ENCODE measurements around the gene TINAGL1.

The TINAGL1 gene, protein sequence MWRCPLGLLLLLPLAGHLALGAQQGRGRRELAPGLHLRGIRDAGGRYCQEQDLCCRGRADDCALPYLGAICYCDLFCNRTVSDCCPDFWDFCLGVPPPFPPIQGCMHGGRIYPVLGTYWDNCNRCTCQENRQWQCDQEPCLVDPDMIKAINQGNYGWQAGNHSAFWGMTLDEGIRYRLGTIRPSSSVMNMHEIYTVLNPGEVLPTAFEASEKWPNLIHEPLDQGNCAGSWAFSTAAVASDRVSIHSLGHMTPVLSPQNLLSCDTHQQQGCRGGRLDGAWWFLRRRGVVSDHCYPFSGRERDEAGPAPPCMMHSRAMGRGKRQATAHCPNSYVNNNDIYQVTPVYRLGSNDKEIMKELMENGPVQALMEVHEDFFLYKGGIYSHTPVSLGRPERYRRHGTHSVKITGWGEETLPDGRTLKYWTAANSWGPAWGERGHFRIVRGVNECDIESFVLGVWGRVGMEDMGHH

DNA sequence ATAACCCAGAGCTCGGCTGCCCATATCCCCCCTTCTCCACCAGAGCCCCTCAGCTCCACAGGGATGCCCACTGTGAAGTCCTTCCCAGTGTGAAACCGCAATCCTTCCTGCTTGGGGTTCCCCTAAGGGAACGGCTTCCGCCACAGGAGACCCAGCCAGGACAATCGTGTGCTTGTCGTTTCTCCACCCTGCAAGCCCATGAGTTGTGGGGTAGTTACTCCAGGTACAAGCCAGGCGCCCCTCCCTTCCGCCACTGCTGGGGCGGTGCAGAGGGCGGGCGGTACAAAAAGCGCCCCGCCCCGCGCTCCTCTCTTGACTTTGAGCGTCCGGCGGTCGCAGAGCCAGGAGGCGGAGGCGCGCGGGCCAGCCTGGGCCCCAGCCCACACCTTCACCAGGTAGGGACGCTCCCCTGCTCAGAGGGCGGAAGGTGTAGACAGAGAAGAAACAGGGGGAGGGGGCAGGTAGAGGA, at the start of gene TINAGL1:
Gene TINAGL1, plus strand, starts transcription at position 315 of the 469 bp plus-strand sequence. CDS start 634 bp downstream, outside the sequence.
- no peak for DNase-seq

- peak; percentile 28 for DNase-seq
Measured at GRCh38 chr1:31529999-31530684, 46.2 kb upstream of the TINAGL1 start.

GRCh38 chr1:31531177-31531999, 44.9 kb upstream of the TINAGL1 start:
- DNase-seq = peak; percentile 56

DNA sequence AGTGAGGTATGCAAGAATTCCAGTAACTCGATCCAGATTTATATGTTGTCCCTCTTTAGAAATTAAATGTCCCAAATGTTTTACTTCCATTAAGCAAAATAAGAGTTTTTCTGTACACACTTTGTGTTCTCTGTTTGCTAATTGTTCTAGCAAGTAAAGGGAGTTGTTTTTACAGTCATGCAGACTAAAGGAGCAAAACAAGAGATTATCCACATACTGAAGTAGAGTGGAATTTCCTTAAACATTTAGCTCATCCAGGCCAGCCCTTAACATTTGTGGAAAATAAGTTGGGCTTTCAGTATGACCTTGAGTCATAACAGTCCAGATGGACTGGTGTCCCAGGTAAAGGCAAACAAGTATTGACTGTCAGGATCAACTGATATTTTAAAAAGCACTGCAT, 44.1 kb upstream of the TINAGL1 start:
- DNase-seq = no peak

DNA sequence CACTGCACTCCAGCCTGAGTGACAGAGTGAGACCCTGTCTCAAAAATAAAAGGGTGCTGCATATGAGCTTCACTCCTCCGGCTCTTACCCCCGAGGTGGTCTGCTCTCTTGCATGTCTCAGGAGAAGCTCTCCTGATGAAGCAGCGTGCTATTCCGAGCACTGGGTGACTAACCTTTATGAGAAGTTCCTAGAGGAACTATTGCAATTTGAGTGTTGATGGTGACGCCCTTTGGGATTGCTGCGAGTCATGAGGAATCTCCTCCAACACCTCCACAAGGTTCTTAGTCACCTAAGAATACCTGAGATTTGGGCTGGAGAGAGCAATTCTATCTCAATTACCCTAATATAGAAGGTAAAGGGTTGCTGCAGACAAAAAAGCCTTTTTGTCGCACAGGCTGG, 40.8 kb upstream of the TINAGL1 start:
- no peak for DNase-seq

GRCh38 chr1:31539329-31539728, 37.0 kb upstream of the TINAGL1 start:
- no peak for DNase-seq

- DNase-seq = no peak
Measured at GRCh38 chr1:31541194-31541593, 35.1 kb upstream of the TINAGL1 start.

DNA sequence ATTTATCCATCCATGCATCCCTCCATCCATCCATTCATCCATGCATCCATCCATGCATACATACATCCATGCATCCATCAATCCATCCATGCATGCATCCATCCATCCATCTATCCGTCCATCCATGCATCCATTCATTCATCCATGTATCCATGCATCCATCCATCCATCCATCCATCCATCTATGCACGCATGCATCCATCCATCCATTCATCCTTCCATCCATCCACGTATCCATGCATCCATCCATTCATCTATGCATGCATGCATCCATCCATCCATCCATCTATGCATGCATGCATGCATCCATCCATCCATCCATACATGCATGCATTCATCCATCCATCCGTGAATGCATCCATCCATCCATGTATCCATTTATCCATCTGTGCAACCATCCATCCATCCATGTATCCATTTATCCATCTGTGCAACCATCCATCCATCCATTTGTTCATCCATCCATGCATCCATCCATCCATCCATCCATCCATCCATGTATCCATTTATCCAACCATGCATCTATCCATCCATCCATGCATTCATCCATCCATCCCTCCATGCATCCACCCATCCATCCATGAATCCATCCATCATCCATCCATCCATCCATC, 30.3 kb upstream of the TINAGL1 start:
- DNase-seq = no peak

DNA sequence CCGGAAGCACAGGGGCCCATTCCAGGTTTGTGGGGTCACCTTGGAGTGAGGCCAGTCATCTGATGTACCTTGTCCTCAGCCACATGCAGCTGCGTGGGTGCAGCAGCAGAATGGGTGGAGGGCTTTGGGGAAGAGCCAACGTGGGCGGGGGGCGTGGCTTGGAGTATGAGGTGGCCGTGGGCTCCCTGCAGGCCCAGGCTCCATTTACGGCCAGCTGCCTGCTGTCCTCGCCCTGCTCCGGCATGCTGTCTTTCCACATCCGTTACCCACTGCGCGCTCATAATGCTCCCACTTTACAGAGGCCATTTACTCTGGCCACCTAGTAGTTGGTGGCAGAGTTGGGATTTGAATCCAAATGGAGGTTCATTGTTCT, 27.8 kb upstream of the TINAGL1 start:
- no peak for DNase-seq

DNA sequence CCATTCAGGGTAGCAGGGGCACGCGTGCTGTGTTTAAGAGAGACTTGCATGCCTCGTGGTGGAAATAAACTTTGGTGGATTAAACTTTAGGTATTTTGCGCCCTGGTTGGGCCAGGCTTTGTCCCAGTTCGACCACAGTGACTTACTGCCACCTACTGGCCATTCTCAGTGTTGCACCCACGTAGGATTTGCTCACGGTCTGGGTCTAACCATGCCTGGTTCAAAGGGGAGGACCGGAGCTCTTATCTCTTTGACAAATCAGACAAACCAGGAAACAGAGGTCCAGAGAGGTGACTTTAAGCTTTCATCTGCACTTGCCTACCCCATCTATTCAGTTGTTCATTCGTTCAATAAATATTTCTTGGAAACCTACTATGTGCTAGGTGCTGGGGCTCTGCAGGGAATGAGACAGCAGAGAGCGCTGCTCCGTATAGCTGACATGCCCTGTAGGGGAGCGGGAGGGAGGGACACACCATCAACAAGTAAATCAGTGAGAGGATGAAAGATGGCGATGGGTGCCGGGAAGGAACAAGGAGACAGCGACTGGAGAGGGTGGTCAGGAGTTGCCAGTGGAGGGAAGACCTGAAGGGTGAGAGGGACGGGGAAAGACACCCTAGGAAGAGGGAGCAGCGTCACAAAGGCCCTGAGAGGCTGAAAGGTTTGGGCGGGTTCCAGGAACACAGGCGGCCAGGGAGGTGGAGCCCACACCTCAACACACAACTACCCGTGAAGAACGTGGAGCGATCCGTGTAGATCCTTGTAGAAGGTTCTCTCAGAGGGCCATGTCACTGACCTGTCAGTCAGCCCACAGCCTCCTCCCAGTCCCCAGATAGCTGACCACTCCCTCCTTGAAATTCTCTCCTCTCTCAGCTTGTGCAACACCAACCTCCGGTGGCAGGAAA, 27.2 kb upstream of the TINAGL1 start:
- peak; percentile 91 for DNase-seq

DNA sequence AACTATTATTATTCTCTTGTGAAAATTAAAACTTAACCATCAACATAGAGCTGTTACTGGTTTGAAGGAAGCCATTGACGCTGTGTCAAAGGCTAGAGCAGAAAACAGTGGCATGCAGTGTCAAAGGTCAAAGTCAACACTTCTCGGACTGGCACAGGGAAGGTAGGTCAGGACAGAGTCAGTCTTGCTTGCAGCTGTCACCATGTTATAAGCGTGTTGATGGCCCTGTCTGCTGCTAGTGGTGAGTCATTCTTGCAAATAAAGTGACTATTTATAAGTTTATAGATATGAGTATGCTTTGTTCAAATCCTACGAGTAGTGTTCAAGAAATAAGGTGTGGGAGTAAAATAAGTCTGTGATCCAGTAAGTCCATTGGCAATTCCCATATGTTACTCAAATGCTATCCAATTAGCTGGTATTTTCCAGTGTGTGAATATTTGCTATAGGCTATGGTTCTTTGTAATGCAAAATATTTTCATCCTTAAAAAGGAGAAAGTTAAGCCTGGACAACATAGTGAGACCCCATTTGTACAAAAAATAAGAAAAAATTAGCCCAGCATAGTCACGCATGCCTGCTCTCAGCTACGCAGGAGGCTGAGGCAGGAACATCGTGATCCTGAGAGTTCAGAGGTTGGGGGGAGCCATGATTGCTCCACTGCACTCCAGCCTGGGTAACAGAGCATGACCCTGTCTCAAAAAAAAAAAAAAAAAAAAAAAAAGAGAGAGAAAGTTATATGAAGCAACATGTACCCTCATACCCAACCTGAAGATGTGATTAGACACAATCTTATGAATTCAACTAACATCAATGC, 26.3 kb upstream of the TINAGL1 start:
- no peak for DNase-seq

DNA sequence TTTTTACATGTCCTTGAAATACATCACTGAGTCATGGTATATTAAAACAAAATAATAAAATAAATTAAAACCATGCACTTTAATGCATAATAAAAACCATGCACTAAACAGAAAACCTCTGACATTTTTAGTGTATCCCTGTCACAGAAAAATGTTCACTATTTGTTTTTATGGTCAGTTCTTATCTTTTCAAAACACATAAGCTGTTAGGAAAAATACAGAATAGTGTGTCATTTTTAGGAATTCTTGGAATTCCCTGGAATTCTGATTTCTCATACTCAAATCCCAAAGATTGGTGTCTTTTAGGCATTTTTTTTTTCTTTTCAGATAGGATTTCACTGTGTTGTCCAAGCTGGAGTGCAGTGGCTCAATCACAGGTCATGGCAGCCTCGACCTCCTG, 25.1 kb upstream of the TINAGL1 start:
- DNase-seq = no peak

- DNase-seq = no peak
Measured at GRCh38 chr1:31552489-31552888, 23.8 kb upstream of the TINAGL1 start.

GRCh38 chr1:31556481-31557006, 19.8 kb upstream of the TINAGL1 start:
- no peak for DNase-seq

DNA sequence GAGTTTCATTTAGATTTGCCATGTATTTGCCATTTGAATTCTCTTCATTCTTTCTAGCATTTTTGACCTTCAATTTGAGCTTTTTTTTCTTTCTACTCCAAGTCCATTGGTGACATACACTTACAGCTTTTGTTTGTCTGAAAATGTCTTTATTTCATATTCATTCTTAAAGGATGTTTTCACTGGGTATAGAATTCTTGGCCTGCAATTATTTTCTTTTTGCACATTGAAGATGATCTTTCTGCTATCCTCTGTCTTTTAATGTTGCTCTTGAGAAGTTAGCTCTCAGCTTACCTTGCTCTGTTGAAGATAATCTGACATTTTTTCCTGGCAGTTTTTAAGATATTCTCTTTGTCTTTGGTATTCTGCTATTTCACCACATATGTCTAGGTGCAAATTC, 16.6 kb upstream of the TINAGL1 start:
- no peak for DNase-seq

DNA sequence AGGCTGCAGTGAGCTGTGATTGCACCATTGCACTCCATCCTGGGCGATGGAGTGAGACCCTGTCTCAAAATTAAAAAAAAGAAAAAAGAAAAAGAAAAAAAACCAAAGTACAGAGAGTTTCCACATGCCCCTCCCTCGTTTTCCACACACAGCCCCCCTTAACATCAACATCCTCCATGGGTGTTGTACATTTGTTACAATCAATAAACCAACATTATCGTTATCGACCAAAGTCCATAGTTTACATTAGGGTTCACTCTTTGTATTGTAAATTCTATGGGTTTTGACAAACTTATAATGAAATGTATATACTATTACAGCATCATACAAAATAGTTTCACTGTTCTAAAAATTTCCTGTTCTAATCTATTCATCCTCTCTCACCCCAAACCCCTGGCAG, 15.9 kb upstream of the TINAGL1 start:
- no peak for DNase-seq

- no peak for DNase-seq
Measured at GRCh38 chr1:31562707-31563360, 13.5 kb upstream of the TINAGL1 start.

- DNase-seq = no peak
Measured at GRCh38 chr1:31564606-31564989, 11.7 kb upstream of the TINAGL1 start.

DNA sequence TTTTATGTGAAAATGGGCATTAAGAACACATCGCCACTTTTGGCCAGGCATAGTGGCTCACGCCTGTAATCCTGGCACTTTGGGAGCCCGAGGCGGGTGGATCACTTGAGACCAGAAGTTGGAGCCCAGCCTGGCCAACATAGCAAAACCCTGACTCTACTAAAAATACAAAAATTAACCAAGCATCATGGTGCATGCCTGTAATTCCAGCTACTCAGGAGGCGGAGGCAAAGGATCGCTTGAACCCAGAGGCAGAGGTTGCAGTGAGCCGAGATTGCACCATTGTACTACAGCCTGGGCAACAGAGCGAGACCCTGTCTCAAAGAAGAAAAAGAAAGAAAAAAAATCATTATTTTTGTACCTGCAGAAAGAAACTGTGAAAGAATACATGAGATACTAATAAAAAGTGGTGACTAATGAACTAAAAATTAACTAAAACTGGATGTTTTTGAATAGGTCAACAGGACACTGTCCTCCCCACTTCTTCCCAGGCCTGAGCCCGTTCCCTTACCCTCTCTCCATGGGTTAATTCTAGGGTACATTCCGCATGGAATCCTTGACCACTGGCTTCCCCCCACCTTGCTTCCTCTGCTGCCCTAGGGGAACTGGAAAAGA, 8.3 kb upstream of the TINAGL1 start:
- DNase-seq = no peak

Data from NCI-H2227 treated with DMSO at 0.1 percent for 48 hours (cell line).